WTC11 (cell line): ENCODE measurements around the gene RHBDL1. TPM values are rescaled to one million over a fixed set of nuclear protein-coding genes. Genes with fewer than 3 reads are reported as not detected.

Source experiments
- ESRRA ChIP-seq: sonication (generic); formaldehyde crosslinking; IDR thresholded peaks from 2 replicates; pipeline ENCODE4 v1.8.1; 2022; ENCODE audit warnings: mild to moderate bottlenecking, missing genetic modification reagents, borderline replicate concordance
- ETV6 ChIP-seq: sonication (generic); formaldehyde crosslinking; IDR thresholded peaks from 2 replicates; pipeline ENCODE4 v1.8.1; 2022; ENCODE audit warnings: mild to moderate bottlenecking, missing genetic modification reagents
- FOXK1 ChIP-seq: sonication (generic); formaldehyde crosslinking; IDR thresholded peaks from 2 replicates; pipeline ENCODE4 v1.8.0; 2022; ENCODE audit warnings: mild to moderate bottlenecking, moderate library complexity, missing genetic modification reagents
- GABPB1 ChIP-seq: sonication (generic); formaldehyde crosslinking; IDR thresholded peaks from 2 replicates; pipeline ENCODE4 v1.8.1; 2023; ENCODE audit warnings: mild to moderate bottlenecking, missing genetic modification reagents
- NFE2L1 ChIP-seq: sonication (generic); formaldehyde crosslinking; IDR thresholded peaks from 2 replicates; pipeline ENCODE4 v1.8.1; 2023; ENCODE audit warnings: missing genetic modification reagents
- NR1H2 ChIP-seq: sonication (generic); formaldehyde crosslinking; IDR thresholded peaks from 2 replicates; pipeline ENCODE4 v1.9.0; 2021; ENCODE audit warnings: mild to moderate bottlenecking, moderate library complexity, missing genetic modification reagents
- SMAD3 ChIP-seq: sonication (generic); formaldehyde crosslinking; IDR thresholded peaks from 2 replicates; pipeline ENCODE4 v1.8.0; 2022; ENCODE audit warnings: missing genetic modification reagents, mild to moderate bottlenecking, borderline replicate concordance
- TEAD1 ChIP-seq: sonication (generic); formaldehyde crosslinking; IDR thresholded peaks from 2 replicates; pipeline ENCODE4 v1.8.0; 2022; ENCODE audit warnings: mild to moderate bottlenecking, missing genetic modification reagents
- ZNF138 ChIP-seq: sonication (generic); formaldehyde crosslinking; conservative IDR thresholded peaks from 2 replicates; pipeline ENCODE4 v1.8.1; 2022; ENCODE audit warnings: mild to moderate bottlenecking, moderate library complexity, missing genetic modification reagents
- total RNA-seq: library from RNA; stranded (reverse); gene quantifications from 3 replicates; pipeline ENCODE4 v1.2.3, GENCODE V29; 2021
- TF ChIP-seq, protein P1 (sequence below): sonication (generic); formaldehyde crosslinking; IDR thresholded peaks from 2 replicates; pipeline ENCODE4 v1.8.1; 2022; ENCODE audit warnings: mild to moderate bottlenecking, missing genetic modification reagents, moderate library complexity, borderline replicate concordance
- TF ChIP-seq, protein P2 (sequence below): fragments of 250-450 bp; sonication (Bioruptor Pico); IDR thresholded peaks from 2 replicates; pipeline ENCODE4 v1.8.0; 2021; ENCODE audit warnings: mild to moderate bottlenecking
- TF ChIP-seq, protein P3 (sequence below): fragments of 200-600 bp; IDR thresholded peaks from 2 replicates; pipeline ENCODE4 v1.8.0; 2022; ENCODE audit warnings: antibody characterized with exemption
- TF ChIP-seq, protein P4 (sequence below): sonication (generic); formaldehyde crosslinking; IDR thresholded peaks from 2 replicates; pipeline ENCODE4 v1.8.0; 2022; ENCODE audit warnings: mild to moderate bottlenecking, missing genetic modification reagents
- TF ChIP-seq, protein P5 (sequence below): sonication (generic); formaldehyde crosslinking; IDR thresholded peaks from 2 replicates; pipeline ENCODE4 v1.8.0; 2022; ENCODE audit warnings: mild to moderate bottlenecking, missing genetic modification reagents
- TF ChIP-seq, protein P6 (sequence below): sonication (generic); formaldehyde crosslinking; IDR thresholded peaks from 2 replicates; pipeline ENCODE4 v1.8.0; 2023; ENCODE audit warnings: mild to moderate bottlenecking, missing genetic modification reagents
- TF ChIP-seq, protein P7 (sequence below): sonication (generic); formaldehyde crosslinking; IDR thresholded peaks from 2 replicates; pipeline ENCODE4 v1.8.0; 2023; ENCODE audit warnings: missing genetic modification reagents, mild to moderate bottlenecking, borderline replicate concordance
- TF ChIP-seq, protein P8 (sequence below): sonication (generic); formaldehyde crosslinking; IDR thresholded peaks from 2 replicates; pipeline ENCODE4 v1.8.1; 2023; ENCODE audit warnings: mild to moderate bottlenecking, missing genetic modification reagents, moderate library complexity
- TF ChIP-seq, protein P9 (sequence below): fragments of 250-450 bp; sonication (Bioruptor Pico); IDR thresholded peaks from 2 replicates; pipeline ENCODE4 v1.9.0; 2021; ENCODE audit warnings: mild to moderate bottlenecking

The RHBDL1 gene
- total RNA-seq, 1 experiment from 2014 or later: 8.2 TPM

DNA sequence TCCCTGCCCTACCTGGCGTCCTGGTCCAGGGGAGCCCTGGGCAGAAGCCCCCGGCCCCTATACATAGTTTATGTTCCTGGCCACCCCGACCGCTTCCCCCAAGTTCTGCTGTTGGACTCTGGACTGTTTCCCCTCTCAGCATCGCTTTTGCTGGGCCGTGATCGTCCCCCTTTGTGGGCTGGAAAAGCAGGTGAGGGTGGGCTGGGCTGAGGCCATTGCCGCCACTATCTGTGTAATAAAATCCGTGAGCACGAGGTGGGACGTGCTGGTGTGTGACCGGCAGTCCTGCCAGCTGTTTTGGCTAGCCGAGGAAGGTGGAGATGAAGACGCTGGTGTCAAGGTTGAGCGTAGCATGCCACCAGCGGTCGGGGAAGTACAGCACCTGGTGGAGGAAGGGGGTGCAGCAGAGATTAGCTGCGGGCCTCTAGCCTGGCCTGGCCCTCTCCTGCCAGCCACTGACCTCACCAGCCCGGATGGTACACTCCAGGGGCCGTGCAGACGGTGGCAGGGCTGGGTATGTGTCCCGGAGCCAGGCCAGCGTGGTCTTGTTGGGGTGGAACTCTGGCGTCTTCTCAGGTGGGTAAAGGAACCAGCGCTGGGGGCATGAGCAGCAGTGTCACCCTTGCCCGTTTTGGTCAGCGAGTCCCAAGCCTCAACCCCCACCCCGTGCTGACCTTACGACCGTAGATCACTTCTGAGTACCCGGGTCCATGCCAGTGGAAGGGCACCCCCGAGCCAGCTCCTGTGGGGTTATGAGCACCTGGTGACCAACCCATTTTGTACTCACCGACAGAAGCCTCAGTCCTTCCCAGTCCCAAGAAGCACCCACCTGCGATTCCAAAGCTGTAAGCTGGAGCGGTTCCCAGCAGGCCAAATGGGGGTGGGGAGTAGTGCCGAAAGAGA is 7.3 kb downstream of the RHBDL1 start (continued):
- TF ChIP-seq, protein P1, sequence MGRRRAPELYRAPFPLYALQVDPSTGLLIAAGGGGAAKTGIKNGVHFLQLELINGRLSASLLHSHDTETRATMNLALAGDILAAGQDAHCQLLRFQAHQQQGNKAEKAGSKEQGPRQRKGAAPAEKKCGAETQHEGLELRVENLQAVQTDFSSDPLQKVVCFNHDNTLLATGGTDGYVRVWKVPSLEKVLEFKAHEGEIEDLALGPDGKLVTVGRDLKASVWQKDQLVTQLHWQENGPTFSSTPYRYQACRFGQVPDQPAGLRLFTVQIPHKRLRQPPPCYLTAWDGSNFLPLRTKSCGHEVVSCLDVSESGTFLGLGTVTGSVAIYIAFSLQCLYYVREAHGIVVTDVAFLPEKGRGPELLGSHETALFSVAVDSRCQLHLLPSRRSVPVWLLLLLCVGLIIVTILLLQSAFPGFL (CRISPR knock-in tag): no peak
- TF ChIP-seq, protein P2, sequence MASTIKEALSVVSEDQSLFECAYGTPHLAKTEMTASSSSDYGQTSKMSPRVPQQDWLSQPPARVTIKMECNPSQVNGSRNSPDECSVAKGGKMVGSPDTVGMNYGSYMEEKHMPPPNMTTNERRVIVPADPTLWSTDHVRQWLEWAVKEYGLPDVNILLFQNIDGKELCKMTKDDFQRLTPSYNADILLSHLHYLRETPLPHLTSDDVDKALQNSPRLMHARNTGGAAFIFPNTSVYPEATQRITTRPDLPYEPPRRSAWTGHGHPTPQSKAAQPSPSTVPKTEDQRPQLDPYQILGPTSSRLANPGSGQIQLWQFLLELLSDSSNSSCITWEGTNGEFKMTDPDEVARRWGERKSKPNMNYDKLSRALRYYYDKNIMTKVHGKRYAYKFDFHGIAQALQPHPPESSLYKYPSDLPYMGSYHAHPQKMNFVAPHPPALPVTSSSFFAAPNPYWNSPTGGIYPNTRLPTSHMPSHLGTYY: no peak
- TF ChIP-seq TEAD1 (CRISPR knock-in tag): no peak
- TF ChIP-seq, protein P3, sequence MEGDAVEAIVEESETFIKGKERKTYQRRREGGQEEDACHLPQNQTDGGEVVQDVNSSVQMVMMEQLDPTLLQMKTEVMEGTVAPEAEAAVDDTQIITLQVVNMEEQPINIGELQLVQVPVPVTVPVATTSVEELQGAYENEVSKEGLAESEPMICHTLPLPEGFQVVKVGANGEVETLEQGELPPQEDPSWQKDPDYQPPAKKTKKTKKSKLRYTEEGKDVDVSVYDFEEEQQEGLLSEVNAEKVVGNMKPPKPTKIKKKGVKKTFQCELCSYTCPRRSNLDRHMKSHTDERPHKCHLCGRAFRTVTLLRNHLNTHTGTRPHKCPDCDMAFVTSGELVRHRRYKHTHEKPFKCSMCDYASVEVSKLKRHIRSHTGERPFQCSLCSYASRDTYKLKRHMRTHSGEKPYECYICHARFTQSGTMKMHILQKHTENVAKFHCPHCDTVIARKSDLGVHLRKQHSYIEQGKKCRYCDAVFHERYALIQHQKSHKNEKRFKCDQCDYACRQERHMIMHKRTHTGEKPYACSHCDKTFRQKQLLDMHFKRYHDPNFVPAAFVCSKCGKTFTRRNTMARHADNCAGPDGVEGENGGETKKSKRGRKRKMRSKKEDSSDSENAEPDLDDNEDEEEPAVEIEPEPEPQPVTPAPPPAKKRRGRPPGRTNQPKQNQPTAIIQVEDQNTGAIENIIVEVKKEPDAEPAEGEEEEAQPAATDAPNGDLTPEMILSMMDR: no peak
- TF ChIP-seq FOXK1 (CRISPR knock-in tag): no peak
- no peak for TF ChIP-seq GABPB1 (CRISPR knock-in tag)
- TF ChIP-seq, protein P4, sequence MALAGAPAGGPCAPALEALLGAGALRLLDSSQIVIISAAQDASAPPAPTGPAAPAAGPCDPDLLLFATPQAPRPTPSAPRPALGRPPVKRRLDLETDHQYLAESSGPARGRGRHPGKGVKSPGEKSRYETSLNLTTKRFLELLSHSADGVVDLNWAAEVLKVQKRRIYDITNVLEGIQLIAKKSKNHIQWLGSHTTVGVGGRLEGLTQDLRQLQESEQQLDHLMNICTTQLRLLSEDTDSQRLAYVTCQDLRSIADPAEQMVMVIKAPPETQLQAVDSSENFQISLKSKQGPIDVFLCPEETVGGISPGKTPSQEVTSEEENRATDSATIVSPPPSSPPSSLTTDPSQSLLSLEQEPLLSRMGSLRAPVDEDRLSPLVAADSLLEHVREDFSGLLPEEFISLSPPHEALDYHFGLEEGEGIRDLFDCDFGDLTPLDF (CRISPR knock-in tag): 0 out of 2 replicates have a peak, but pooled peaks have one; percentile 34
- TF ChIP-seq, protein P5, sequence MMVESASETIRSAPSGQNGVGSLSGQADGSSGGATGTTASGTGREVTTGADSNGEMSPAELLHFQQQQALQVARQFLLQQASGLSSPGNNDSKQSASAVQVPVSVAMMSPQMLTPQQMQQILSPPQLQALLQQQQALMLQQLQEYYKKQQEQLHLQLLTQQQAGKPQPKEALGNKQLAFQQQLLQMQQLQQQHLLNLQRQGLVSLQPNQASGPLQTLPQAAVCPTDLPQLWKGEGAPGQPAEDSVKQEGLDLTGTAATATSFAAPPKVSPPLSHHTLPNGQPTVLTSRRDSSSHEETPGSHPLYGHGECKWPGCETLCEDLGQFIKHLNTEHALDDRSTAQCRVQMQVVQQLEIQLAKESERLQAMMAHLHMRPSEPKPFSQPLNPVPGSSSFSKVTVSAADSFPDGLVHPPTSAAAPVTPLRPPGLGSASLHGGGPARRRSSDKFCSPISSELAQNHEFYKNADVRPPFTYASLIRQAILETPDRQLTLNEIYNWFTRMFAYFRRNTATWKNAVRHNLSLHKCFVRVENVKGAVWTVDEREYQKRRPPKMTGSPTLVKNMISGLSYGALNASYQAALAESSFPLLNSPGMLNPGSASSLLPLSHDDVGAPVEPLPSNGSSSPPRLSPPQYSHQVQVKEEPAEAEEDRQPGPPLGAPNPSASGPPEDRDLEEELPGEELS (CRISPR knock-in tag): no peak
- TF ChIP-seq, protein P6, sequence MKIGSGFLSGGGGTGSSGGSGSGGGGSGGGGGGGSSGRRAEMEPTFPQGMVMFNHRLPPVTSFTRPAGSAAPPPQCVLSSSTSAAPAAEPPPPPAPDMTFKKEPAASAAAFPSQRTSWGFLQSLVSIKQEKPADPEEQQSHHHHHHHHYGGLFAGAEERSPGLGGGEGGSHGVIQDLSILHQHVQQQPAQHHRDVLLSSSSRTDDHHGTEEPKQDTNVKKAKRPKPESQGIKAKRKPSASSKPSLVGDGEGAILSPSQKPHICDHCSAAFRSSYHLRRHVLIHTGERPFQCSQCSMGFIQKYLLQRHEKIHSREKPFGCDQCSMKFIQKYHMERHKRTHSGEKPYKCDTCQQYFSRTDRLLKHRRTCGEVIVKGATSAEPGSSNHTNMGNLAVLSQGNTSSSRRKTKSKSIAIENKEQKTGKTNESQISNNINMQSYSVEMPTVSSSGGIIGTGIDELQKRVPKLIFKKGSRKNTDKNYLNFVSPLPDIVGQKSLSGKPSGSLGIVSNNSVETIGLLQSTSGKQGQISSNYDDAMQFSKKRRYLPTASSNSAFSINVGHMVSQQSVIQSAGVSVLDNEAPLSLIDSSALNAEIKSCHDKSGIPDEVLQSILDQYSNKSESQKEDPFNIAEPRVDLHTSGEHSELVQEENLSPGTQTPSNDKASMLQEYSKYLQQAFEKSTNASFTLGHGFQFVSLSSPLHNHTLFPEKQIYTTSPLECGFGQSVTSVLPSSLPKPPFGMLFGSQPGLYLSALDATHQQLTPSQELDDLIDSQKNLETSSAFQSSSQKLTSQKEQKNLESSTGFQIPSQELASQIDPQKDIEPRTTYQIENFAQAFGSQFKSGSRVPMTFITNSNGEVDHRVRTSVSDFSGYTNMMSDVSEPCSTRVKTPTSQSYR (CRISPR knock-in tag): no peak
- TF ChIP-seq NFE2L1 (CRISPR knock-in tag): no peak
- 0 out of 2 replicates have a peak, but pooled peaks have one; percentile 14 for TF ChIP-seq ESRRA (CRISPR knock-in tag)
- TF ChIP-seq, protein P7, sequence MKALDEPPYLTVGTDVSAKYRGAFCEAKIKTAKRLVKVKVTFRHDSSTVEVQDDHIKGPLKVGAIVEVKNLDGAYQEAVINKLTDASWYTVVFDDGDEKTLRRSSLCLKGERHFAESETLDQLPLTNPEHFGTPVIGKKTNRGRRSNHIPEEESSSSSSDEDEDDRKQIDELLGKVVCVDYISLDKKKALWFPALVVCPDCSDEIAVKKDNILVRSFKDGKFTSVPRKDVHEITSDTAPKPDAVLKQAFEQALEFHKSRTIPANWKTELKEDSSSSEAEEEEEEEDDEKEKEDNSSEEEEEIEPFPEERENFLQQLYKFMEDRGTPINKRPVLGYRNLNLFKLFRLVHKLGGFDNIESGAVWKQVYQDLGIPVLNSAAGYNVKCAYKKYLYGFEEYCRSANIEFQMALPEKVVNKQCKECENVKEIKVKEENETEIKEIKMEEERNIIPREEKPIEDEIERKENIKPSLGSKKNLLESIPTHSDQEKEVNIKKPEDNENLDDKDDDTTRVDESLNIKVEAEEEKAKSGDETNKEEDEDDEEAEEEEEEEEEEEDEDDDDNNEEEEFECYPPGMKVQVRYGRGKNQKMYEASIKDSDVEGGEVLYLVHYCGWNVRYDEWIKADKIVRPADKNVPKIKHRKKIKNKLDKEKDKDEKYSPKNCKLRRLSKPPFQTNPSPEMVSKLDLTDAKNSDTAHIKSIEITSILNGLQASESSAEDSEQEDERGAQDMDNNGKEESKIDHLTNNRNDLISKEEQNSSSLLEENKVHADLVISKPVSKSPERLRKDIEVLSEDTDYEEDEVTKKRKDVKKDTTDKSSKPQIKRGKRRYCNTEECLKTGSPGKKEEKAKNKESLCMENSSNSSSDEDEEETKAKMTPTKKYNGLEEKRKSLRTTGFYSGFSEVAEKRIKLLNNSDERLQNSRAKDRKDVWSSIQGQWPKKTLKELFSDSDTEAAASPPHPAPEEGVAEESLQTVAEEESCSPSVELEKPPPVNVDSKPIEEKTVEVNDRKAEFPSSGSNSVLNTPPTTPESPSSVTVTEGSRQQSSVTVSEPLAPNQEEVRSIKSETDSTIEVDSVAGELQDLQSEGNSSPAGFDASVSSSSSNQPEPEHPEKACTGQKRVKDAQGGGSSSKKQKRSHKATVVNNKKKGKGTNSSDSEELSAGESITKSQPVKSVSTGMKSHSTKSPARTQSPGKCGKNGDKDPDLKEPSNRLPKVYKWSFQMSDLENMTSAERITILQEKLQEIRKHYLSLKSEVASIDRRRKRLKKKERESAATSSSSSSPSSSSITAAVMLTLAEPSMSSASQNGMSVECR (CRISPR knock-in tag): no peak
- TF ChIP-seq, protein P8, sequence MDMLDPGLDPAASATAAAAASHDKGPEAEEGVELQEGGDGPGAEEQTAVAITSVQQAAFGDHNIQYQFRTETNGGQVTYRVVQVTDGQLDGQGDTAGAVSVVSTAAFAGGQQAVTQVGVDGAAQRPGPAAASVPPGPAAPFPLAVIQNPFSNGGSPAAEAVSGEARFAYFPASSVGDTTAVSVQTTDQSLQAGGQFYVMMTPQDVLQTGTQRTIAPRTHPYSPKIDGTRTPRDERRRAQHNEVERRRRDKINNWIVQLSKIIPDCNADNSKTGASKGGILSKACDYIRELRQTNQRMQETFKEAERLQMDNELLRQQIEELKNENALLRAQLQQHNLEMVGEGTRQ (CRISPR knock-in tag): no peak
- TF ChIP-seq, protein P9, sequence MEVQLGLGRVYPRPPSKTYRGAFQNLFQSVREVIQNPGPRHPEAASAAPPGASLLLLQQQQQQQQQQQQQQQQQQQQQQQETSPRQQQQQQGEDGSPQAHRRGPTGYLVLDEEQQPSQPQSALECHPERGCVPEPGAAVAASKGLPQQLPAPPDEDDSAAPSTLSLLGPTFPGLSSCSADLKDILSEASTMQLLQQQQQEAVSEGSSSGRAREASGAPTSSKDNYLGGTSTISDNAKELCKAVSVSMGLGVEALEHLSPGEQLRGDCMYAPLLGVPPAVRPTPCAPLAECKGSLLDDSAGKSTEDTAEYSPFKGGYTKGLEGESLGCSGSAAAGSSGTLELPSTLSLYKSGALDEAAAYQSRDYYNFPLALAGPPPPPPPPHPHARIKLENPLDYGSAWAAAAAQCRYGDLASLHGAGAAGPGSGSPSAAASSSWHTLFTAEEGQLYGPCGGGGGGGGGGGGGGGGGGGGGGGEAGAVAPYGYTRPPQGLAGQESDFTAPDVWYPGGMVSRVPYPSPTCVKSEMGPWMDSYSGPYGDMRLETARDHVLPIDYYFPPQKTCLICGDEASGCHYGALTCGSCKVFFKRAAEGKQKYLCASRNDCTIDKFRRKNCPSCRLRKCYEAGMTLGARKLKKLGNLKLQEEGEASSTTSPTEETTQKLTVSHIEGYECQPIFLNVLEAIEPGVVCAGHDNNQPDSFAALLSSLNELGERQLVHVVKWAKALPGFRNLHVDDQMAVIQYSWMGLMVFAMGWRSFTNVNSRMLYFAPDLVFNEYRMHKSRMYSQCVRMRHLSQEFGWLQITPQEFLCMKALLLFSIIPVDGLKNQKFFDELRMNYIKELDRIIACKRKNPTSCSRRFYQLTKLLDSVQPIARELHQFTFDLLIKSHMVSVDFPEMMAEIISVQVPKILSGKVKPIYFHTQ (CRISPR knock-in tag): no peak
- no peak for TF ChIP-seq NR1H2
- TF ChIP-seq SMAD3 (CRISPR knock-in tag): no peak; the same call in 1 of the 2 replicates
- TF ChIP-seq ZNF138 (CRISPR knock-in tag): no peak
- no peak for TF ChIP-seq ETV6
